A673 (cell line): ENCODE measurements around the gene BMP5. TPM values are rescaled to one million over a fixed set of nuclear protein-coding genes. Genes with fewer than 3 reads are reported as not detected.

Experiments
- BruUV-seq: library from RNA; stranded (reverse); fragments of 400-500 nt; replicated peaks from 2 replicates; lab custom pipeline; 2021; lab: Mats Ljungman, UMichigan
- CTCF ChIA-PET: fragments of 300-600 bp; sonication (Branson Sonifier 250); formaldehyde crosslinking; loops from one replicate; lab custom pipeline; 2022; ENCODE audit warnings: antibody characterized with exemption; lab: Charles Lee
- POLR2A ChIA-PET: fragments of 300-600 bp; sonication (Branson Sonifier 250); formaldehyde crosslinking; loops from one replicate; lab custom pipeline; 2022; ENCODE audit warnings: antibody characterized with exemption; ENCODE audit not compliant: low non-redundant PET; lab: Charles Lee
- DNase-seq: peaks from one replicate; pipeline ENCODE4 v3.0.0-alpha.2; 2015; ENCODE audit warnings: low spot score
- H3K27ac ChIP-seq: fragments of 200-600 bp; sonication (generic); 2 replicates; pipeline ENCODE4 v1.5.1; 2016; ENCODE audit warnings: mixed run types, low read depth, mild to moderate bottlenecking, mixed read lengths, antibody characterized with exemption, low read length; ENCODE audit not compliant: poor library complexity, severe bottlenecking
- H3K27me3 ChIP-seq: fragments of 200-600 bp; sonication (generic); replicated peaks from 2 replicates; pipeline ENCODE4 v1.6.1; 2017; ENCODE audit warnings: mixed run types, low read depth, mild to moderate bottlenecking, mixed read lengths, antibody characterized with exemption, low read length; ENCODE audit not compliant: insufficient read depth, poor library complexity
- H3K36me3 ChIP-seq: fragments of 200-600 bp; sonication (generic); 2 replicates; pipeline ENCODE4 v1.6.1; 2016; ENCODE audit warnings: mixed run types, mild to moderate bottlenecking, mixed read lengths, antibody characterized with exemption, low read length; ENCODE audit not compliant: insufficient read depth, poor library complexity, severe bottlenecking
- H3K4me1 ChIP-seq: fragments of 200-600 bp; sonication (generic); 2 replicates; pipeline ENCODE4 v1.6.1; 2017; ENCODE audit warnings: mixed run types, mild to moderate bottlenecking, mixed read lengths, antibody characterized with exemption, low read length; ENCODE audit not compliant: insufficient read depth, poor library complexity, severe bottlenecking
- H3K4me3 ChIP-seq: fragments of 200-600 bp; sonication (generic); 2 replicates; pipeline ENCODE4 v1.5.1; 2016; ENCODE audit warnings: low read depth, mixed run types, mild to moderate bottlenecking, mixed read lengths, low read length; ENCODE audit not compliant: poor library complexity, severe bottlenecking
- H3K9me3 ChIP-seq: fragments of 200-600 bp; sonication (generic); 2 replicates; pipeline ENCODE4 v1.6.1; 2016; ENCODE audit warnings: mixed run types, low read depth, mild to moderate bottlenecking, mixed read lengths, antibody characterized with exemption, low read length; ENCODE audit not compliant: poor library complexity, severe bottlenecking
- EZH2 ChIP-seq: fragments of 200-600 bp; sonication (generic); IDR thresholded peaks from 2 replicates; pipeline ENCODE4 v1.6.1; 2017; ENCODE audit warnings: borderline replicate concordance, low read depth, mild to moderate bottlenecking, mixed read lengths, antibody characterized with exemption, low read length; ENCODE audit not compliant: poor library complexity, severe bottlenecking
- intact Hi-C: fragments of 100-400 bp; cut with micrococcal nuclease; formaldehyde crosslinking; loops from one replicate; pipeline ENCODE4 v1.10.0; 2022; ENCODE audit not compliant: unreplicated experiment
- total RNA-seq: library from RNA; stranded (reverse); gene quantifications from 2 replicates; pipeline ENCODE4 v1.2.3, GENCODE V29; 2021
- TF ChIP-seq, protein P1 (sequence below): fragments of 300-800, 200-600 bp; sonication (generic); conservative IDR thresholded peaks from 2 replicates; pipeline ENCODE4 v1.5.1; 2017; ENCODE audit warnings: low read depth, mild to moderate bottlenecking, antibody characterized with exemption, low read length, moderate library complexity, mixed read lengths

BMP5 gene
- total RNA-seq, 1 experiment from 2014 or later, result 0.49 TPM

DNA sequence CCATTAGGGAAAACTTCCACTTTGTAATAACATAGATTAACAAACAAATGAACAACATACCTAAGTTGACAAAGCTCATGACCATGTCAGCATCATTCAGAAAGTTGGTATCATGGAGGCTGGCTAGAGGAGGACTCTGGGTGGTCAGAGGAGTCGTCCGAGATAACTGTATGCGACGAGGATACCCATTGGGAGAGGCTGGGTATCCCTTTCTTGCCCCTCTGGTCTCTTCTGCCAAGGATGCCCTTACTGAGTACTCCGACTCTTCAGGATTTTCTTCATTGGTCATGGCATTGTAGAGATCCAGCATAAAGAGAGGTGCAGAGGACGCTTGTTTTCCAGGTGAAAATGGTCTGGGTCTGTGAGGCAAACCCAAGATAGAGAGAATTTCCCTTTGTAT, 1.1 kb downstream of the BMP5 start:
- no TSS peak for BruUV-seq
- Histone ChIP-seq H3K36me3 (no peaks in the 10 kb centered on the region), H3K4me1 (peaks cover 22% of the 10 kb centered on the region), H3K4me3 (no peak overlapping the region), H3K27me3 (no peaks in the 10 kb centered on the region), H3K27ac (no peak overlapping the region), H3K9me3 (no peaks in the 10 kb centered on the region)
- DNase-seq, result no peak
- POLR2A ChIA-PET, result no interaction called here
- intact Hi-C loops, result no loop called here
- TF ChIP-seq EZH2, result no peak
- TF ChIP-seq, protein P1, sequence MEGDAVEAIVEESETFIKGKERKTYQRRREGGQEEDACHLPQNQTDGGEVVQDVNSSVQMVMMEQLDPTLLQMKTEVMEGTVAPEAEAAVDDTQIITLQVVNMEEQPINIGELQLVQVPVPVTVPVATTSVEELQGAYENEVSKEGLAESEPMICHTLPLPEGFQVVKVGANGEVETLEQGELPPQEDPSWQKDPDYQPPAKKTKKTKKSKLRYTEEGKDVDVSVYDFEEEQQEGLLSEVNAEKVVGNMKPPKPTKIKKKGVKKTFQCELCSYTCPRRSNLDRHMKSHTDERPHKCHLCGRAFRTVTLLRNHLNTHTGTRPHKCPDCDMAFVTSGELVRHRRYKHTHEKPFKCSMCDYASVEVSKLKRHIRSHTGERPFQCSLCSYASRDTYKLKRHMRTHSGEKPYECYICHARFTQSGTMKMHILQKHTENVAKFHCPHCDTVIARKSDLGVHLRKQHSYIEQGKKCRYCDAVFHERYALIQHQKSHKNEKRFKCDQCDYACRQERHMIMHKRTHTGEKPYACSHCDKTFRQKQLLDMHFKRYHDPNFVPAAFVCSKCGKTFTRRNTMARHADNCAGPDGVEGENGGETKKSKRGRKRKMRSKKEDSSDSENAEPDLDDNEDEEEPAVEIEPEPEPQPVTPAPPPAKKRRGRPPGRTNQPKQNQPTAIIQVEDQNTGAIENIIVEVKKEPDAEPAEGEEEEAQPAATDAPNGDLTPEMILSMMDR, result no peak
- CTCF ChIA-PET, result no interaction called here

DNA sequence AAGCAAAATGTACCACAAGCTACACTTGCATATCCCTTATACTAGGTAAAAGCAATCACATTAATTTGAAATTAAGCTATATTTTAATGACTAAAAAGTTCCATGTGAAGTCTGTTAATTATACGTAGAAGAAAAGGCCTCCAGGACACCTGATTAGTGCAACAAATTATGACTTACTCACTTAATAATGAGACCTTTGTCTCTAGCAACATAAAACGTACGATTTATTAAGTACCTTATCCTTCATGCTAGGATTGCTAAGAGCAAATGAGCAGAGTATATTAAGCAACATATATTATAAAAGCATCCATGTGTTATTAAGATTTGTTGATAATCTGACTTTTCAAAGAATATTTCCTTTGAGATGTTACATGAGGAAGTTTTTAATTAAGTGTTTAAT, 2.5 kb downstream of the BMP5 start:
- TF ChIP-seq, protein P1, result no peak
- no peak for TF ChIP-seq EZH2
- H3K27ac ChIP-seq, result no peak overlapping the region
- POLR2A ChIA-PET, result no interaction called here
- intact Hi-C loops, result no loop called here
- no peaks in the 10 kb centered on the region for H3K27me3 ChIP-seq
- H3K4me3 ChIP-seq, result no peak overlapping the region
- H3K4me1 ChIP-seq, result peaks cover 29% of the 10 kb centered on the region
- H3K36me3 ChIP-seq, result no peaks in the 10 kb centered on the region
- no peaks in the 10 kb centered on the region for H3K9me3 ChIP-seq
- no peak for DNase-seq
- BruUV-seq, result no TSS peak
- CTCF ChIA-PET, result no interaction called here

GRCh38 chr6:55870181-55870813, 5.1 kb downstream of the BMP5 start:
- ChIA-PET CTCF (no interaction called here), POLR2A (no interaction called here)
- Histone ChIP-seq H3K4me3 (no peak overlapping the region), H3K27ac (no peak overlapping the region), H3K9me3 (no peaks in the 10 kb centered on the region), H3K36me3 (no peaks in the 10 kb centered on the region), H3K4me1 (peaks cover 20% of the 10 kb centered on the region), H3K27me3 (no peaks in the 10 kb centered on the region)
- intact Hi-C loops, result no loop called here
- BruUV-seq, result no TSS peak
- no peak for DNase-seq
- no peak for TF ChIP-seq EZH2
- TF ChIP-seq, protein P1, result no peak
